ENCODE measurements around the gene ADSL.

Gene ADSL

GRCh38 chr22:40328546-40329456 is 17.5 kb upstream of the ADSL start:
- DNase-seq (ENCODE audit: low read depth in 2 of 2): no peak

GRCh38 chr22:40329466-40329865 is 16.8 kb upstream of the ADSL start:
- DNase-seq (ENCODE audit: low read depth in 2 of 2): no peak

GRCh38 chr22:40330086-40330485 is 16.2 kb upstream of the ADSL start:
- DNase-seq (ENCODE audit: low read depth in 2 of 2): no peak

- DNase-seq (ENCODE audit: low read depth in 2 of 2): no peak
Observed at GRCh38 chr22:40330615-40331014, 15.7 kb upstream of the ADSL start.

- no peak for DNase-seq (ENCODE audit: low read depth in 2 of 2)
Observed at GRCh38 chr22:40331706-40332105, 14.6 kb upstream of the ADSL start.

- DNase-seq (ENCODE audit: low read depth in 2 of 2): no peak
Observed at GRCh38 chr22:40332319-40332781, 13.9 kb upstream of the ADSL start.

- no peak for DNase-seq (ENCODE audit: low read depth in 2 of 2)
Observed at GRCh38 chr22:40334060-40334459, 12.2 kb upstream of the ADSL start.

GRCh38 chr22:40334899-40335298 is 11.4 kb upstream of the ADSL start:
- DNase-seq (ENCODE audit: low read depth in 2 of 2): no peak

- no peak for DNase-seq (ENCODE audit: low read depth in 2 of 2)
Observed at GRCh38 chr22:40335358-40335757, 10.9 kb upstream of the ADSL start.

- no peak for DNase-seq (ENCODE audit: low read depth in 2 of 2)
Observed at GRCh38 chr22:40340044-40340443, 6.3 kb upstream of the ADSL start.

GRCh38 chr22:40341604-40342003 is 4.7 kb upstream of the ADSL start:
- no peak for DNase-seq (ENCODE audit: low read depth in 2 of 2)

GRCh38 chr22:40342521-40342920 is 3.8 kb upstream of the ADSL start:
- no peak for DNase-seq (ENCODE audit: low read depth in 2 of 2)

- DNase-seq (ENCODE audit: low read depth in 2 of 2): no peak
Observed at GRCh38 chr22:40345271-40345670, 1.0 kb upstream of the ADSL start.

GRCh38 chr22:40345815-40346184 is 500 bp upstream of the ADSL start:
- no peak for DNase-seq (ENCODE audit: low read depth in 2 of 2)

- DNase-seq (ENCODE audit: low read depth in 2 of 2): no peak
Observed at GRCh38 chr22:40347300-40347699, 1.0 kb downstream of the ADSL start.

- no peak for DNase-seq (ENCODE audit: low read depth in 2 of 2)
Observed at GRCh38 chr22:40348025-40348658, 1.8 kb downstream of the ADSL start.

GRCh38 chr22:40352763-40353162 is 6.5 kb downstream of the ADSL start:
- no peak for DNase-seq (ENCODE audit: low read depth in 2 of 2)

GRCh38 chr22:40361100-40361499 is 14.8 kb downstream of the ADSL start:
- DNase-seq (ENCODE audit: low read depth in 2 of 2): no peak

- DNase-seq (ENCODE audit: low read depth in 2 of 2): peak; percentile 45 to 52
Observed at GRCh38 chr22:40363059-40363458, 16.8 kb downstream of the ADSL start.

- DNase-seq (ENCODE audit: low read depth in 2 of 2): no peak
Observed at GRCh38 chr22:40364431-40364830, 18.1 kb downstream of the ADSL start.

- no peak for DNase-seq (ENCODE audit: low read depth in 2 of 2)
Observed at GRCh38 chr22:40366068-40366467, 19.8 kb downstream of the ADSL start.

GRCh38 chr22:40367342-40367741 is 21.0 kb downstream of the ADSL start:
- DNase-seq (ENCODE audit: low read depth in 2 of 2): no peak

GRCh38 chr22:40368016-40368415 is 21.7 kb downstream of the ADSL start:
- no peak for DNase-seq (ENCODE audit: low read depth in 2 of 2)

All from fibroblast of skin of left biceps (primary cell).